ENCODE data around the gene OR6V1.

The OR6V1 gene

GRCh38 chr7:143054621-143055020, 2.5 kb downstream of the OR6V1 start:
- no peak overlapping the region for H3K4me3 ChIP-seq (ENCODE audit: low read depth, low read length)
- H3K27ac ChIP-seq, result no peak overlapping the region
- no peaks in the 10 kb centered on the region for H3K36me3 ChIP-seq
- H3K9me3 ChIP-seq (ENCODE audit: severe bottlenecking), result no peaks in the 10 kb centered on the region
- no peaks in the 10 kb centered on the region for H3K27me3 ChIP-seq (ENCODE audit: insufficient read depth, low read depth, severe bottlenecking)
- TF ChIP-seq CTCF (IDR thresholded peaks at IDR 0.05; ENCODE audit: low read depth, low read length), result no peak
- no peak for DNase-seq

- Histone ChIP-seq H3K27ac (no peak overlapping the region), H3K36me3 (no peaks in the 10 kb centered on the region), H3K9me3 (ENCODE audit: severe bottlenecking) (no peaks in the 10 kb centered on the region), H3K27me3 (ENCODE audit: insufficient read depth, low read depth, severe bottlenecking) (no peaks in the 10 kb centered on the region), H3K4me3 (ENCODE audit: low read depth, low read length) (no peak overlapping the region)
- no peak for DNase-seq
- TF ChIP-seq CTCF (IDR thresholded peaks at IDR 0.05; ENCODE audit: low read depth, low read length), result no peak
These were observed 3.6 kb downstream of the OR6V1 start for GRCh38 chr7:143055754-143056153.

GRCh38 chr7:143063741-143064140, 11.6 kb downstream of the OR6V1 start:
- no peak overlapping the region for H3K4me3 ChIP-seq (ENCODE audit: low read depth, low read length)
- DNase-seq, result no peak
- H3K27ac ChIP-seq, result no peak overlapping the region
- H3K36me3 ChIP-seq, result no peaks in the 10 kb centered on the region
- TF ChIP-seq CTCF (IDR thresholded peaks at IDR 0.05; ENCODE audit: low read depth, low read length), result no peak
- no peaks in the 10 kb centered on the region for H3K27me3 ChIP-seq (ENCODE audit: insufficient read depth, low read depth, severe bottlenecking)
- H3K9me3 ChIP-seq (ENCODE audit: severe bottlenecking), result no peaks in the 10 kb centered on the region

DNA sequence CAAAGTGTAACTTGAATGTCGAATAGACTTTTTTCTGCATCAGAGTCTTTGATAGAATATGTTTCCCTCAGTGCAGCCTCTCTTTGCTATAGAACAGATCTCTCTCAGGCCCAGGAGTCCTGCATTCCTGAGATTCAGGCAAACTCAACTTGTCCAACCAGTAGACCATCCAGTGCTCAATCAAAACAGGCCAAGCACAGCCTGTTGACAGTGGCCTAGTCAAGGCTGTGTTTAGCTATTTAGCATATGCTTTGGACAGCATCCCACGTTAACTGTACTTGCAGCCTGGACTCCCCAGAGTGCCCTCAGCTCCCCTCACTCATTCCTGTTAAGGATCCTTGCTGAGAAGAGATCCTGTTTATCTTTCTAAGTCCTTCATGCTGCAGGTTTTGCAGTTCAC, 16.3 kb downstream of the OR6V1 start:
- no peak overlapping the region for H3K4me3 ChIP-seq (ENCODE audit: low read depth, low read length)
- H3K27me3 ChIP-seq (ENCODE audit: insufficient read depth, low read depth, severe bottlenecking), result no peaks in the 10 kb centered on the region
- no peaks in the 10 kb centered on the region for H3K36me3 ChIP-seq
- no peaks in the 10 kb centered on the region for H3K9me3 ChIP-seq (ENCODE audit: severe bottlenecking)
- no peak for DNase-seq
- no peak overlapping the region for H3K27ac ChIP-seq
- TF ChIP-seq CTCF (IDR thresholded peaks at IDR 0.05; ENCODE audit: low read depth, low read length), result no peak

GRCh38 chr7:143069912-143070500, 17.9 kb downstream of the OR6V1 start:
- Histone ChIP-seq H3K27ac (no peak overlapping the region), H3K9me3 (ENCODE audit: severe bottlenecking) (no peaks in the 10 kb centered on the region), H3K36me3 (no peaks in the 10 kb centered on the region), H3K4me3 (ENCODE audit: low read depth, low read length) (no peak overlapping the region), H3K27me3 (ENCODE audit: insufficient read depth, low read depth, severe bottlenecking) (no peaks in the 10 kb centered on the region)
- no peak for DNase-seq
- TF ChIP-seq CTCF (IDR thresholded peaks at IDR 0.05; ENCODE audit: low read depth, low read length), result no peak

DNA sequence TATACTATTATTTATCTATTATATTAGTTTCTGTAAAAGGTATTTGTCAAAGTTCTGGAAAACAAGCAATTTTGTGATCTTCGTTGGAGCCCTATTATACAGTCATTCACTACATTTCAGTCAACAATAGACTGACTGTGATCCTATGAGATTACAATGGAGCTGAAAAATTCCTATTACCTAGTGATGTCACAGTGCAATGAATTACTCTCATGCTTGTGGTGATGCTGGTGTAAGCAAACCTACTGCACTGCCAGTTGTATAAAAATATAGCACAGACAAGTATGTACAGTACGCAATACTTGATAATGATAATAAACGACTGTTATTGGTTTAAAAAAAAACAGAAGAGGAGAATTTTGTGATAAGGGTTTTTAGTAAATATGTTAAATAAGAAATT, 21.4 kb downstream of the OR6V1 start:
- TF ChIP-seq CTCF (IDR thresholded peaks at IDR 0.05; ENCODE audit: low read depth, low read length), result no peak
- H3K9me3 ChIP-seq (ENCODE audit: severe bottlenecking), result no peaks in the 10 kb centered on the region
- H3K36me3 ChIP-seq, result no peaks in the 10 kb centered on the region
- no peak overlapping the region for H3K27ac ChIP-seq
- H3K4me3 ChIP-seq (ENCODE audit: low read depth, low read length), result no peak overlapping the region
- no peaks in the 10 kb centered on the region for H3K27me3 ChIP-seq (ENCODE audit: insufficient read depth, low read depth, severe bottlenecking)
- DNase-seq, result no peak

Measured in WERI-Rb-1 (cell line).